ENCODE results near the gene ITPR1.

DNA sequence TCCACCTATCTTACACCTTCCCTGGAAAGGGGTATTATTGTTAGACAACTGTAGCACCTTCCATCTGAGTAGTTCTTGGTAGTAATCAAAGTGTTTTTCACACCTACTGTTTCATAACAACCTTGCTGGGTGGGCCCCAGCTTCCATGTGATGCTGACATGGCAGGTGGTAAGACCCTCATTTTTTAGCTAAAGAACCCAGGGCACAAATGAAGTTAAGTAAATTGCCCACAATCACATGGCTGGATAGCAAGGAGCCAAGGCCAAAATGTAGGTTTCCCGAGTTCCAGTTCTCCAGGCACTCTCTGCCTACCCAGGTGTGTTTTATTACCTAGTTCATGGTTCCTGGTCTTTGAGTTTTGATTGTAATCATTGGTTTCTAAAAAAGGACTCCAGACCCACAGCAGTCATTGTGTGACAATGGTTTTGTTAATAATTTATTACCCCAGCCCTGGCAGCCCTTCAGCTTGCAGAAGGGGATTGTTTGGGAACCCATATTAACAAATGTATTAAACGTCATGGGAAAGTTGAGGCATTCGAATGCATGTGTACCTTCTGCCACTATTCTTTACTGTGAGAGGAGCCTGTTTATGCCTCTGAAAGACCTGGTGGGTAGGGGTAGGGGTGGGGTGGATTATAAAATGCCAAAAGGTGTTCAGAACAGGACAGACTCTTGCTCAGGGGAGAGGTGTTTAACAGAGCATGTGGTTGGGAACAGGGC, 263.9 kb downstream of the ITPR1 start:
- TF ChIP-seq, protein P1, sequence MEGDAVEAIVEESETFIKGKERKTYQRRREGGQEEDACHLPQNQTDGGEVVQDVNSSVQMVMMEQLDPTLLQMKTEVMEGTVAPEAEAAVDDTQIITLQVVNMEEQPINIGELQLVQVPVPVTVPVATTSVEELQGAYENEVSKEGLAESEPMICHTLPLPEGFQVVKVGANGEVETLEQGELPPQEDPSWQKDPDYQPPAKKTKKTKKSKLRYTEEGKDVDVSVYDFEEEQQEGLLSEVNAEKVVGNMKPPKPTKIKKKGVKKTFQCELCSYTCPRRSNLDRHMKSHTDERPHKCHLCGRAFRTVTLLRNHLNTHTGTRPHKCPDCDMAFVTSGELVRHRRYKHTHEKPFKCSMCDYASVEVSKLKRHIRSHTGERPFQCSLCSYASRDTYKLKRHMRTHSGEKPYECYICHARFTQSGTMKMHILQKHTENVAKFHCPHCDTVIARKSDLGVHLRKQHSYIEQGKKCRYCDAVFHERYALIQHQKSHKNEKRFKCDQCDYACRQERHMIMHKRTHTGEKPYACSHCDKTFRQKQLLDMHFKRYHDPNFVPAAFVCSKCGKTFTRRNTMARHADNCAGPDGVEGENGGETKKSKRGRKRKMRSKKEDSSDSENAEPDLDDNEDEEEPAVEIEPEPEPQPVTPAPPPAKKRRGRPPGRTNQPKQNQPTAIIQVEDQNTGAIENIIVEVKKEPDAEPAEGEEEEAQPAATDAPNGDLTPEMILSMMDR (conservative IDR thresholded peaks at IDR 0.05; ENCODE audit: low read depth in 2 of 2), result no peak
- no peak for TF ChIP-seq EZH2 (IDR thresholded peaks at IDR 0.05; ENCODE audit: low read depth, unreplicated experiment)
- no peak for TF ChIP-seq JUNB (IDR thresholded peaks at IDR 0.05; ENCODE audit: unreplicated experiment)
- TF ChIP-seq ZNF114 (CRISPR knock-in tag; IDR thresholded peaks at IDR 0.05), result no peak
- TF ChIP-seq, protein P2, sequence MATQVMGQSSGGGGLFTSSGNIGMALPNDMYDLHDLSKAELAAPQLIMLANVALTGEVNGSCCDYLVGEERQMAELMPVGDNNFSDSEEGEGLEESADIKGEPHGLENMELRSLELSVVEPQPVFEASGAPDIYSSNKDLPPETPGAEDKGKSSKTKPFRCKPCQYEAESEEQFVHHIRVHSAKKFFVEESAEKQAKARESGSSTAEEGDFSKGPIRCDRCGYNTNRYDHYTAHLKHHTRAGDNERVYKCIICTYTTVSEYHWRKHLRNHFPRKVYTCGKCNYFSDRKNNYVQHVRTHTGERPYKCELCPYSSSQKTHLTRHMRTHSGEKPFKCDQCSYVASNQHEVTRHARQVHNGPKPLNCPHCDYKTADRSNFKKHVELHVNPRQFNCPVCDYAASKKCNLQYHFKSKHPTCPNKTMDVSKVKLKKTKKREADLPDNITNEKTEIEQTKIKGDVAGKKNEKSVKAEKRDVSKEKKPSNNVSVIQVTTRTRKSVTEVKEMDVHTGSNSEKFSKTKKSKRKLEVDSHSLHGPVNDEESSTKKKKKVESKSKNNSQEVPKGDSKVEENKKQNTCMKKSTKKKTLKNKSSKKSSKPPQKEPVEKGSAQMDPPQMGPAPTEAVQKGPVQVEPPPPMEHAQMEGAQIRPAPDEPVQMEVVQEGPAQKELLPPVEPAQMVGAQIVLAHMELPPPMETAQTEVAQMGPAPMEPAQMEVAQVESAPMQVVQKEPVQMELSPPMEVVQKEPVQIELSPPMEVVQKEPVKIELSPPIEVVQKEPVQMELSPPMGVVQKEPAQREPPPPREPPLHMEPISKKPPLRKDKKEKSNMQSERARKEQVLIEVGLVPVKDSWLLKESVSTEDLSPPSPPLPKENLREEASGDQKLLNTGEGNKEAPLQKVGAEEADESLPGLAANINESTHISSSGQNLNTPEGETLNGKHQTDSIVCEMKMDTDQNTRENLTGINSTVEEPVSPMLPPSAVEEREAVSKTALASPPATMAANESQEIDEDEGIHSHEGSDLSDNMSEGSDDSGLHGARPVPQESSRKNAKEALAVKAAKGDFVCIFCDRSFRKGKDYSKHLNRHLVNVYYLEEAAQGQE (IDR thresholded peaks at IDR 0.05; ENCODE audit: unreplicated experiment), result no peak
- TF ChIP-seq POLR2AphosphoS5 (IDR thresholded peaks at IDR 0.05; ENCODE audit: low read depth), result no peak
- TF ChIP-seq EZH2phosphoT487 (IDR thresholded peaks at IDR 0.05; ENCODE audit: unreplicated experiment), result no peak
- TF ChIP-seq ZNF331 (CRISPR knock-in tag; IDR thresholded peaks at IDR 0.05; ENCODE audit: low read depth), result no peak
- TF ChIP-seq CREB1 (CRISPR knock-in tag; IDR thresholded peaks at IDR 0.05; ENCODE audit: low read depth), result no peak
- no peak for TF ChIP-seq STAT1 (IDR thresholded peaks at IDR 0.05; ENCODE audit: unreplicated experiment)

Measured in GM23338 (cell line).